ENCODE results near the gene PTCSC3.

The PTCSC3 gene

DNA sequence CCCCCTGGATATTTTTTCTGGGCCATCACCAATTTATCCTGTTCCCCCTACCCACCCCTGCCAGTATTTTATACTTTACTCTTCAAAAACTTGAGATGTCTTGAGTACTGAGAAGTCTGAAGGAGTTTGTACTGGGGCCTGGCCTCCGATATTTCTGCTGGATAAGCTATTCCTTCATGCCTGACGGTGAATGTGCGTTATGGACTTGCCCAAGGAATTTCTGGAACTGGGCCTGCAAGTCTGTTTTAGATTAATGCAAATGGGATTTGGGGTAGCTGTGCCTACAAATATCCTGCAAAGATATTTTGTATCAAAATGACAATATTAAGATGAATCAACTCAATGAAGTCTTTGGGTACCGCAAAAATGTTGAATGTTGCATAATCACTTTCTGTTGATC is at the start of gene PTCSC3:
TSS of gene PTCSC3 (minus strand) at position 199 of the 400 bp plus-strand sequence.
- no peak for DNase-seq (ENCODE audit: low read depth)

- DNase-seq (ENCODE audit: low read depth), result no peak
Observed at GRCh38 chr14:36226164-36226563, 49.6 kb upstream of the PTCSC3 start.

- DNase-seq (ENCODE audit: low read depth), result no peak
Observed at GRCh38 chr14:36224176-36224575, 47.7 kb upstream of the PTCSC3 start.

DNA sequence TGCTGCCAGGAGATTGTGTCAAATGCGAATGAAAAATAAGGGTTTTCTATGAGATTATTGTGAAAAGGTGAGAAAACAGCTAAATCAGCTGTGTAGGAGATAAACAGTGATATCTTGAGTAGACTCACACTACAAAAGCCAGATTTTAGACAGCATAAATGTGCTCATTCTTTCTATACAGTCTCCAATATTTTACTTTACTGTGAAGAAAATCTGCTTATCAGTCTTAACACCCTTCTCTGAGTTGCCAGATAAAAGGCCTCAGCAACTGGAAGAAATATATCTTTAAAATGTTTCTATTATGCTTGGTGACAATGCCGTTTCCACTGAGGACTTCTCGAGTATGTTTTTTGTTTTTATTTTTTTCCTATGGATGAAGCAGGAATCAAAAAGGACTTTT is 47.0 kb upstream of the PTCSC3 start:
- no peak for DNase-seq (ENCODE audit: low read depth)

- DNase-seq (ENCODE audit: low read depth), result no peak
Observed at GRCh38 chr14:36222952-36223468, 46.5 kb upstream of the PTCSC3 start.

- no peak for DNase-seq (ENCODE audit: low read depth)
Observed at GRCh38 chr14:36222337-36222736, 45.8 kb upstream of the PTCSC3 start.

GRCh38 chr14:36221112-36221511 is 44.6 kb upstream of the PTCSC3 start:
- DNase-seq (ENCODE audit: low read depth), result no peak

- no peak for DNase-seq (ENCODE audit: low read depth)
Observed at GRCh38 chr14:36217732-36218131, 41.2 kb upstream of the PTCSC3 start.

DNA sequence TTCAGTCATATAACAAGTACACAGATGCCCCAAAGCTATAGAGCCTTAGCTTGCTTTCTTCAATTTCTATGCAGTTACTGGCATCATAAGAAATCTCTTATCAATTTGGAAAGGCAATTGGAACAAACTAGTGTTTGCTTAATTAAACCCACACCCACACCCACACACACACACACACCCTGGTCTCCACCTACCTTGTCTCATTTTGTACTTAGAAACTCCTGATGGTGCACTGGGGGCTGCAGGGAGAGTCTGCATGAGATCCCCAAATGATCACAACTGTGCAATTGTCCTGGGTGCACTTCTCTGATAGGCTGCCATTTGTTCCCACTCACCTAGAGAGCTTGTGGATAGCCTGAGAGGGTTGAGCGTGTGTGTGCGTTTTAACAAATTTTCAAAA is 40.5 kb upstream of the PTCSC3 start:
- DNase-seq (ENCODE audit: low read depth), result no peak

DNA sequence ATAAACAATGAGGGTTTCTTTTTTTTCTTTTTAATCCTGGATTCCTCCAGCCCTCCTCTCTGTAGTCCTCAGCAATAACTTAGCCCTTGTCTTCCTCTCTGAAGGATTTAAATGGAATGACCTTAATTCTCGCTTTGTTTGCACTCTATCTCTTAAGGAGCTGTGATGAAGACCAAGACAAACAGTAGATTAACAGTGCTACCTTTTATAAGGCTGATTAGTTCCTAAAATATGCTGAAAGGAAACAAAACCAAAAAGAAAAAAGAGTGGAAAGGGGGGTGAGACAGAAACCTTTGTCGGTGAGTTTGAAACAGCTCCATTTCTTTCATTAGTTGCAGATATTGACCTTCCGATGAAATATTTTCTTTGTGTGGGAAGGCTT is 38.7 kb upstream of the PTCSC3 start:
- DNase-seq (ENCODE audit: low read depth), result no peak

DNA sequence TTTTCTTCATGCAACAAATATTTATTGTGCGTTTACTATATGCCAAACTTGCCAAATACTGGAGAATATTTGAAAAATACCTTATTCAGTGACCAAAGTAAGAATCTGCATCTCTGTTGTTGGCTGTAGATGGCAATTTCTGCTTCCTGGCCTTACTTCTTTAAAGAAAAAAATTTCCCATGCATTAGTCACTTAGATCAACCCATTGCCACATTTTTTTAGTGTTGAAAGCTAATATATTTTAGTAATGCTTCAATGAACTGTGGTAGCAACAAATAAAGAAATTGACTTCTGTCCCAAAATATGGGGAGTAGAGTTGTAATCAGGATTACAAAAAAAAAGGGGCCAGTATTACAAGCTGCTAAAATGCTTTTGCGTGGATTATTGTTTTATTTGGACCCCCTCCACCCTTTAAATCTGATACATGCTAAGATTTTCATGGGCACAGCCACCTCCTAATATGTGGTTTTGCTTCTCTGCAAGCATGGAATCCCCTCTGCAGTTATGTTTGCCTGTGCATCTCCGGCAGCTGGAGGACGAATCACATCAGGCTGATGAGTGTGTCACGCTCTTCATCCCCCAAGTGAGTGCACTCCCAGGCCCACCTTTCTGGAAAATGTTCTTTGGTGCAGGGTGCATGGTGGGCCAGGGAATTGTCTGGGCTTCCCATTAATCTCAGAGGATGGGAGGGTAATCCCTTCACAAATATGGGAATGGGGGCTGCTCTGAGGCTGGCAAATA is 38.1 kb upstream of the PTCSC3 start:
- no peak for DNase-seq (ENCODE audit: low read depth)

DNA sequence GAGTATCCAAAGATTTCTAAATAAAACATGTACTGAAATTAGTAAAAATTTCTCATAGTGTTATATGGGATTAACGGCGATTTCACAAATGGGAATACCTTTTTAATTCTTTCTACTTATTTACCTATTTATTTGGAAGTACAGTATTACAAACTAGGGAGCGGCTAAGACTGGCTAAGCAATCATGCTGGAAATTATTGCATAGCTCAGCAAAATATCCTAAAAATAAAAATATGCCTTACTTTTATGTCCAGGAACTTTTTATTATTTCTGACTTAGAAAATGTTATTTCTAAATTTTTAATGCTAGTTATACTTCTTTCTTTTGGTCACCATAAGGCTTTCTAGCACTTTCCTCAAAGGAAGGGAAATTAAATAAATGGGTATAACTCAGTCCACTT is 36.5 kb upstream of the PTCSC3 start:
- DNase-seq (ENCODE audit: low read depth), result no peak

DNA sequence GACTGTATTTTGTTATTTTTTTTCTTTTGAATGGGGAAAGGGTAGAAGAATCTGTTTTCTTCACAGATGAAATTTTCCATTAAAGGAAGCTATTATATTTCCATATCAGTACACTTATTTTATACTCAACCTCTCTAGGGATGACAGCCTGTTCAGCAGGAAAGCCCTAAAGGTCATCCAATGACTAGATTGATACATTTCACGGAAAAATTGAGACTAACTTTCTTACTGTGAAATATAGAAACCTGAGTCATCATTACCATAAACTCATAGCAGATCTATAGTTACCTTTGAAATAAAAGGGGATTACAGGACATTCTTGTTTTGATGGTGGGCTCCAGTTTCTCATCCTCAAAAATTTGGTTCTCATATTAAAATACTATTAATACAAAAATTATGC is 36.1 kb upstream of the PTCSC3 start:
- DNase-seq (ENCODE audit: low read depth), result no peak

- DNase-seq (ENCODE audit: low read depth), result no peak
Observed at GRCh38 chr14:36208690-36209278, 32.3 kb upstream of the PTCSC3 start.

GRCh38 chr14:36207500-36207899 is 31.0 kb upstream of the PTCSC3 start:
- no peak for DNase-seq (ENCODE audit: low read depth)

GRCh38 chr14:36204461-36205073 is 28.0 kb upstream of the PTCSC3 start:
- no peak for DNase-seq (ENCODE audit: low read depth)

DNA sequence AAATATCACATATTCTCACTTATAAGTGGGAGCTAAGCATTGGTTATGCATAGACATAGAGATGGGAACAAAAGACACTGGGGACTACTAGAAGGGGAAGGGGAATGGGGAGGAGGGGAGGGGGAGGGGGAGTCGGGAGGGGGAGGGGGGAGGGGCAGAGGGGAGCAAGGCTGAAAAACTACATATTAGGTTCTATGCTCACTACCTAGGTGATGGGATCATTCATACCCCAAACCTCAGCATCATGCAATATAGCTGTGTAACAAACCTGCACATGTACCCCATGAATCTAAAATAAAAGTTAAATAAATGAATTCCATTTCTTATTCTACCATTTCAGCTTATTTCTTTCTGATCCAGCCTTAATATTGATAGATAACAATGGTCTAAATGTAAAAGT is 21.9 kb upstream of the PTCSC3 start:
- no peak for DNase-seq (ENCODE audit: low read depth)

DNA sequence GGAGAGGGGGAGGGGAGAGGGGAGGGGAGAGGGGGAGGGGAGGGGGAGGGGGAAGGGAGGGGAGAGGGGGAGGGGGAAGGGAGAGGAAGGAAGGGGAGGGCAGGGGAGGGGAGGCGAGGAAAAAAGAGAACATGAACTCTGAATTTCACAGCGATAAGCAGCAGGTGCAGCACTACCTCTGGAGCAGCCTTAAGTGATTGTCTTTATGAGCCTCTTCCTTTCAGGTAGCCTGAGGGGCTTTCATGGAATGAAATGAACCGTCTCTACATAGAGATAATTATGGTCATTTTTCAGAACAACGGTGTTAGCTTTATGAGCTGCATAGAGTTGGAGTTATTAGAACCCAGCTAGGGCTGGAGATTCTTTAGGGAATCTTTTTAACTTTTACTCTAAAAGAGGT is 18.1 kb upstream of the PTCSC3 start:
- no peak for DNase-seq (ENCODE audit: low read depth)

DNA sequence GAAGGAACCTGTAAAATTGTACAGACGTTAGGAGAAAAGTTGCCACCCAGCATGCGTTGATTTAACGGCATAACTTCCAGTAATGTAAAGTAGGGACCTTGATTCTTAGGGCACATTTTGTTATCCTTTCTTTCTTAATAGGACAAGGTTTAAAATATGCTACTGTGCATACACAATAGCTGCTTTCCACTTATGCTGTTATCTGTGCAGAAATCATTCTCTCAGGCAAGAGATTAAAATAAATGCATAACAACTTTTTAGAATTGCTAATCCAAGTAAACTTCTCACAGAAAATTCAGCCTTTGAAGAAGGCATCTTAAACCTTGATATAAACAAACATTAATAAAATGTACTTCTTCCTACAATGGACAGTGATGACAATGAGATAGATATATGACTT is 16.0 kb upstream of the PTCSC3 start:
- no peak for DNase-seq (ENCODE audit: low read depth)

DNA sequence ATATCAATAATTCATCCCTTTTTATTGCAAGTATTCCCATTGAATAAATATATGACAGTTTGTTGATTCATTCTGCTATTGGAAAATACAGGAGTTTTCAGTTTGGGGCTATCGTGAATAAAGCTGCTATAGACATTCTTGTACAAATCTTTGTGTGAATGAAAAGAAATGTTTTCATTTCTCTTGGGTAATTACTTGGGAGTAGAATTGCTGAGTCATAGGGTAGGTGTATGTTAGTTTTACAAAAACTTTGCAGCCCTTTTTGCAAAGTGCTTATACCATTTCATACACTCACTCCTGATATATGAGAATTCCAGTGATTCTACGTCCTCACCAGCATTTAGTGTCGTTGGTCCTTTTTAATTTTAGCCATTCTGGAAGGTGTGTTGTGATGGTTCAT is 6.9 kb upstream of the PTCSC3 start:
- no peak for DNase-seq (ENCODE audit: low read depth)

DNA sequence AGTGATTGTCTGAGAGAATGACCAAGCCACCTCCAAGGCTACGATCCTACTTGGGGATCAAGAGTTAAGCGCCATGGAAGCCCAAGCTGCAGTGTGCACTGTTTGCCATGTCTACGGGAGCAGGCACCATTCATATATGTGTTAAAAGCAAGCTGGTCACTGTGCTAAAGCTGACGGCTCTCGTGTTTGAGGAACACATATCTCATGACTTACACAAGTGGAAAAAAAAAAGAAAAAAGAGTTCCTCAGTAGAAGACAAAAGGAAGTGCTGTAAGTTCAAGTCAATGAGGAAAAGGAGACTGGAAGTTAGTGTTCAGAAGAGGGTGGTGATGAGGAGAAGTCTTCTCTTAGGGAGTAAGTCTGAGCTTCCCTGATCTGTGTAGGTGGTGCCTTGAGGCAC is 4.9 kb upstream of the PTCSC3 start:
- DNase-seq (ENCODE audit: low read depth), result no peak

- no peak for DNase-seq (ENCODE audit: low read depth)
Observed at GRCh38 chr14:36177489-36177888, 967 bp upstream of the PTCSC3 start.

- DNase-seq (ENCODE audit: low read depth), result no peak
Observed at GRCh38 chr14:36174767-36175424, 1.6 kb downstream of the PTCSC3 start.
